Measurements from ENCODE around the gene HS6ST2. TPM values are rescaled to one million over a fixed set of nuclear protein-coding genes. Genes with fewer than 3 reads are reported as not detected.

The HS6ST2 gene
- total and polyA plus RNA-seq, 2 donors from 2014 or later: 2.0 to 11.9 TPM

GRCh38 chrX:132732236-132732635 lies 226.2 kb downstream of the HS6ST2 start:
- Histone ChIP-seq H3K9ac (ENCODE audit: low read length in 3 of 3) (no peak overlapping the region), H3K27ac (ENCODE audit: low read depth in 2 of 2, low read length in 2 of 2) (no peak overlapping the region), H3K4me3 (ENCODE audit: low read length in 3 of 3) (no peak overlapping the region), H3K27me3 (ENCODE audit: control insufficient read depth, insufficient read depth, low read length) (peaks cover 2% of the 10 kb centered on the region), H3K36me3 (ENCODE audit: control insufficient read depth in 2 of 3, insufficient read depth in 3 of 3, low read length in 3 of 3) (no peaks in the 10 kb centered on the region), H3K4me1 (ENCODE audit: control insufficient read depth in 2 of 3, insufficient read depth in 2 of 3, low read depth in 1 of 3, low read length in 3 of 3) (no peaks in the 10 kb centered on the region), H3K9me3 (ENCODE audit: control insufficient read depth in 2 of 3, insufficient read depth in 1 of 3, low read length in 3 of 3) (no peaks in the 10 kb centered on the region)
- TF ChIP-seq CTCF (IDR thresholded peaks at IDR 0.05; ENCODE audit: borderline replicate concordance, extremely low read depth, insufficient read depth): no peak
- FAIRE-seq: no peak
- no peak for DNase-seq
- intact Hi-C loops (cut with DNase I): no loop called here

- no peak for DNase-seq
- Histone ChIP-seq H3K27ac (ENCODE audit: low read depth in 2 of 2, low read length in 2 of 2) (no peak overlapping the region), H3K4me1 (ENCODE audit: control insufficient read depth in 2 of 3, insufficient read depth in 2 of 3, low read depth in 1 of 3, low read length in 3 of 3) (no peaks in the 10 kb centered on the region), H3K4me3 (ENCODE audit: low read length in 3 of 3) (no peak overlapping the region), H3K9me3 (ENCODE audit: control insufficient read depth in 2 of 3, insufficient read depth in 1 of 3, low read length in 3 of 3) (no peaks in the 10 kb centered on the region), H3K9ac (ENCODE audit: low read length in 3 of 3) (no peak overlapping the region), H3K36me3 (ENCODE audit: control insufficient read depth in 2 of 3, insufficient read depth in 3 of 3, low read length in 3 of 3) (no peaks in the 10 kb centered on the region), H3K27me3 (ENCODE audit: control insufficient read depth, insufficient read depth, low read length) (peaks cover 2% of the 10 kb centered on the region)
- FAIRE-seq: no peak
- no peak for TF ChIP-seq CTCF (IDR thresholded peaks at IDR 0.05; ENCODE audit: borderline replicate concordance, extremely low read depth, insufficient read depth)
- intact Hi-C loops (cut with DNase I): no loop called here
These were observed 227.7 kb downstream of the HS6ST2 start for GRCh38 chrX:132730726-132731125.

- no peak for TF ChIP-seq CTCF (IDR thresholded peaks at IDR 0.05; ENCODE audit: borderline replicate concordance, extremely low read depth, insufficient read depth)
- Histone ChIP-seq H3K4me1 (ENCODE audit: control insufficient read depth in 2 of 3, insufficient read depth in 2 of 3, low read depth in 1 of 3, low read length in 3 of 3) (no peaks in the 10 kb centered on the region), H3K36me3 (ENCODE audit: control insufficient read depth in 2 of 3, insufficient read depth in 3 of 3, low read length in 3 of 3) (no peaks in the 10 kb centered on the region), H3K27me3 (ENCODE audit: control insufficient read depth, insufficient read depth, low read length) (peaks cover 2% of the 10 kb centered on the region), H3K9me3 (ENCODE audit: control insufficient read depth in 2 of 3, insufficient read depth in 1 of 3, low read length in 3 of 3) (no peaks in the 10 kb centered on the region), H3K27ac (ENCODE audit: low read depth in 2 of 2, low read length in 2 of 2) (no peak overlapping the region), H3K9ac (ENCODE audit: low read length in 3 of 3) (no peak overlapping the region), H3K4me3 (ENCODE audit: low read length in 3 of 3) (no peak overlapping the region)
- intact Hi-C loops (cut with DNase I): no loop called here
- FAIRE-seq (no peak), DNase-seq (no peak)
These were observed 228.2 kb downstream of the HS6ST2 start for GRCh38 chrX:132730266-132730665.

- no peaks in the 10 kb centered on the region for H3K4me1 ChIP-seq (ENCODE audit: control insufficient read depth in 2 of 3, insufficient read depth in 2 of 3, low read depth in 1 of 3, low read length in 3 of 3)
- no peak overlapping the region for H3K4me3 ChIP-seq (ENCODE audit: low read length in 3 of 3)
- H3K9ac ChIP-seq (ENCODE audit: low read length in 3 of 3): no peak overlapping the region
- H3K36me3 ChIP-seq (ENCODE audit: control insufficient read depth in 2 of 3, insufficient read depth in 3 of 3, low read length in 3 of 3): no peaks in the 10 kb centered on the region
- FAIRE-seq (no peak), DNase-seq (no peak)
- no peak overlapping the region for H3K27ac ChIP-seq (ENCODE audit: low read depth in 2 of 2, low read length in 2 of 2)
- no peaks in the 10 kb centered on the region for H3K9me3 ChIP-seq (ENCODE audit: control insufficient read depth in 2 of 3, insufficient read depth in 1 of 3, low read length in 3 of 3)
- H3K27me3 ChIP-seq (ENCODE audit: control insufficient read depth, insufficient read depth, low read length): peaks cover 2% of the 10 kb centered on the region
- intact Hi-C loops (cut with DNase I): no loop called here
- TF ChIP-seq CTCF (IDR thresholded peaks at IDR 0.05; ENCODE audit: borderline replicate concordance, extremely low read depth, insufficient read depth): no peak
These were observed 230.1 kb downstream of the HS6ST2 start for GRCh38 chrX:132728296-132728695.
